A673 (cell line): ENCODE measurements around the gene PGM2L1.
"Not testable (repeated sequence)": the region's sequence is repeated elsewhere in the genome, so short reads cannot be mapped to it uniquely, and the experiment has no call there.

ENCODE experiments used
- CTCF ChIP-seq: fragments of 300-800, 200-600 bp; sonication (generic); conservative IDR thresholded peaks from 2 replicates; pipeline ENCODE4 v1.5.1; 2017; ENCODE audit warnings: low read depth, mild to moderate bottlenecking, antibody characterized with exemption, low read length, moderate library complexity, mixed read lengths
- EZH2 ChIP-seq: fragments of 200-600 bp; sonication (generic); IDR thresholded peaks from 2 replicates; pipeline ENCODE4 v1.6.1; 2017; ENCODE audit warnings: borderline replicate concordance, low read depth, mild to moderate bottlenecking, mixed read lengths, antibody characterized with exemption, low read length; ENCODE audit not compliant: poor library complexity, severe bottlenecking

GRCh38 chr11:74416974-74417373 lies 18.7 kb upstream of the PGM2L1 start:
- TF ChIP-seq CTCF, EZH2: not testable (repeated sequence)
